Measurements from ENCODE around the gene DHRS3. TPM values are rescaled to one million over a fixed set of nuclear protein-coding genes. Genes with fewer than 3 reads are reported as not detected.

Gene DHRS3
- total RNA-seq, 1 donor from 2014 or later, result 63.7 TPM

DNA sequence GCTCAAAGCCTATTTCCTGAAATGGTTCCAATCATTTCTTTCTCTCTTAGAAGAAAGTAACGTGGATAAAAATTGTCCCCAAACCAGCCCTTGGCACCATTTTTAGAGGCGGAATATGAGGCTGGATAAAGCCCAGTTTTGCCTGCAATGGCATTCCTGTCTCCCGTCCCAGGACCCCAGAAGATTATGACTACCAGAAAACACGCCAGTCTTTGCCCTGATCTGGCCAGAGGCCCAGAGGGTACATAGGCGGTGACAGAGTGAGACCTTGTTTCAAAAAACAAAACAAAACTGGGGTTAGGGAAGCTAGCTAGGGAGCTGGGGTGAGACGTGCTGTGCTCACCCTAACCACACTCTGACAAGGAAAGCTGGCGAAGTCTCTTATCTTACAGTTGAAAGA lies 25.8 kb upstream of the DHRS3 start, which contains the start of gene AADACL4:
TSS of gene AADACL4 (plus strand) at position 301 of the 400 bp plus-strand sequence. CDS start 462 bp downstream, outside the sequence.
- H3K36me3 ChIP-seq (ENCODE audit: control insufficient read depth, insufficient read depth, low read length), result no peaks in the 10 kb centered on the region
- H3K4me3 ChIP-seq (ENCODE audit: low read depth, low read length), result no peak within 1 kb of the TSS
- DNase-seq (ENCODE audit: low read depth) (no peak), FAIRE-seq (no peak)
- TF ChIP-seq, protein P1, sequence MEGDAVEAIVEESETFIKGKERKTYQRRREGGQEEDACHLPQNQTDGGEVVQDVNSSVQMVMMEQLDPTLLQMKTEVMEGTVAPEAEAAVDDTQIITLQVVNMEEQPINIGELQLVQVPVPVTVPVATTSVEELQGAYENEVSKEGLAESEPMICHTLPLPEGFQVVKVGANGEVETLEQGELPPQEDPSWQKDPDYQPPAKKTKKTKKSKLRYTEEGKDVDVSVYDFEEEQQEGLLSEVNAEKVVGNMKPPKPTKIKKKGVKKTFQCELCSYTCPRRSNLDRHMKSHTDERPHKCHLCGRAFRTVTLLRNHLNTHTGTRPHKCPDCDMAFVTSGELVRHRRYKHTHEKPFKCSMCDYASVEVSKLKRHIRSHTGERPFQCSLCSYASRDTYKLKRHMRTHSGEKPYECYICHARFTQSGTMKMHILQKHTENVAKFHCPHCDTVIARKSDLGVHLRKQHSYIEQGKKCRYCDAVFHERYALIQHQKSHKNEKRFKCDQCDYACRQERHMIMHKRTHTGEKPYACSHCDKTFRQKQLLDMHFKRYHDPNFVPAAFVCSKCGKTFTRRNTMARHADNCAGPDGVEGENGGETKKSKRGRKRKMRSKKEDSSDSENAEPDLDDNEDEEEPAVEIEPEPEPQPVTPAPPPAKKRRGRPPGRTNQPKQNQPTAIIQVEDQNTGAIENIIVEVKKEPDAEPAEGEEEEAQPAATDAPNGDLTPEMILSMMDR (IDR thresholded peaks at IDR 0.05; ENCODE audit: insufficient read depth, low read length, severe bottlenecking), result no peak
- peaks cover 1% of the 10 kb centered on the region for H3K27me3 ChIP-seq (ENCODE audit: control insufficient read depth, insufficient read depth, low read length)

DNA sequence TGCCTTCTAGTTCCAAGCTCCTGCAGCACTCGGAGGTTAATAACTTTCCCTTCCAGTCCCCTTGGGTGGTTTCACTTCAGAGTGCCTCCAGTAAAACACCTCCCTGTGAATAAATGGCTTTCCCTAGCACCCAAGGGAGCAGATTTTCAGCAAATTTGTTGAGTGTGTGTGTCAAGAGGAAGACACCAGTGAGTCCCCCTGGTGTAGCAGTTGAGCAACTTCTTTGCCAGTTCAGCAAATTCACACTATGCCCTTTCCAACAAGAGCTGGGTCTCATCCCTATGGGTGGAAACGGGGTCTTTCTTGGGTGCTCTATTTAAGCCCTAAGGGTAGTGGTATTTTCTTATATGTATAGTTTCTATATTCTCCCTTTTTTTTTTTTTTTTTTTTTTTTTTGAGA lies 25.1 kb upstream of the DHRS3 start:
- Histone ChIP-seq H3K4me3 (ENCODE audit: low read depth, low read length) (no peak overlapping the region), H3K27me3 (ENCODE audit: control insufficient read depth, insufficient read depth, low read length) (peaks cover 1% of the 10 kb centered on the region), H3K36me3 (ENCODE audit: control insufficient read depth, insufficient read depth, low read length) (no peaks in the 10 kb centered on the region)
- FAIRE-seq (no peak), DNase-seq (ENCODE audit: low read depth) (no peak)
- TF ChIP-seq, protein P1 (IDR thresholded peaks at IDR 0.05; ENCODE audit: insufficient read depth, low read length, severe bottlenecking), result no peak

DNA sequence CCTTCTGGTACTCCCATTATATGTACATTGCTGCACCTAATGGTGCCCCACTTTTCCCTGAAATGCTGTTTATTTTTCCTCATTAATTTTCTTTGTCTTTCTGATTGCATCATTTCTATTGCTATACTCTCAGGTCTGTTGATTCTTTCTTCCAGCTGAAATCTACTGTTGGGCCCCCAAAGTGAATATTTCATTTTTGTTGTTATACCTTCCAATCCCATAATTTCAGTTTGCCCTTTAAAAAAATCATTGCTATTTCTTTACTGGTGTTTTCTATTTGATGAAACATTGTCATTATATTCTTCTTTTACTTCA lies 22.9 kb upstream of the DHRS3 start:
- H3K27me3 ChIP-seq (ENCODE audit: control insufficient read depth, insufficient read depth, low read length), result peaks cover 1% of the 10 kb centered on the region
- no peak for FAIRE-seq
- H3K36me3 ChIP-seq (ENCODE audit: control insufficient read depth, insufficient read depth, low read length), result no peaks in the 10 kb centered on the region
- TF ChIP-seq, protein P1 (IDR thresholded peaks at IDR 0.05; ENCODE audit: insufficient read depth, low read length, severe bottlenecking), result no peak
- no peak for DNase-seq (ENCODE audit: low read depth)
- H3K4me3 ChIP-seq (ENCODE audit: low read depth, low read length), result no peak overlapping the region

DNA sequence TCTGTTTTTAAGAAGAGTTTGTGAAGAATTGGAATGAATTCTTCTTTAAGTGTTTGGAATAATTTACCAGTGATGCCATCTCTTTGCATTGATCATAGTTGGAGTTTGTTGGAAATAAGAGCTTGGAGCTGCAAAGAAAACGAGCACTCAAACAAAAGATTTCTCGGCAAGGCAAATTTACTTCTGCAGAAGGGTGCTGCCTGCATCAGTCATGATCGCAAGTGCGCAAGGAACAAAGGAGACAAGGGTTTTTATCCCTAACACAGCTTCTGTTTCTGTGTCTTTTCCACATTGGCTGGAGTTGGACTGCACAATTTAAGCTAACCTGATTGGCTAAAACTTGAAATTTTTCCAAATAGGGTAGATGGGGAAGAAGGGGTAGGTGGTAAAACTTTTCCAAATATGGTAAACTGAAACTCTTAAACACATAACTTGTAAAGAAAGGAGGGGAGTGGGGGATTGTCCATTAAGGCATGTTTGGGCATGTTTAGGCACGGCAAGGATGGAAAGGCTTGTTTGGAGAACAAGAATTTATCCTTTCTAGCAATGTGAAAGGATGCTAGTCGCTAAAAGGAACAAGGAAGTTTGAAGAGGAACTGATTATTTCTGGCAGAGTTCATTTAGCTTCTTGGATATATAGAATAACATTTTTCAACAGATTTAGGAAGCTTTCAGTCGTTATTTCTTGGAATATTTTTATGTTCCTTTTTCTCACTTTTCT lies 22.4 kb upstream of the DHRS3 start:
- Histone ChIP-seq H3K4me3 (ENCODE audit: low read depth, low read length) (no peak overlapping the region), H3K27me3 (ENCODE audit: control insufficient read depth, insufficient read depth, low read length) (peaks cover 1% of the 10 kb centered on the region), H3K36me3 (ENCODE audit: control insufficient read depth, insufficient read depth, low read length) (no peaks in the 10 kb centered on the region)
- no peak for DNase-seq (ENCODE audit: low read depth)
- TF ChIP-seq, protein P1 (IDR thresholded peaks at IDR 0.05; ENCODE audit: insufficient read depth, low read length, severe bottlenecking), result no peak
- FAIRE-seq, result no peak

DNA sequence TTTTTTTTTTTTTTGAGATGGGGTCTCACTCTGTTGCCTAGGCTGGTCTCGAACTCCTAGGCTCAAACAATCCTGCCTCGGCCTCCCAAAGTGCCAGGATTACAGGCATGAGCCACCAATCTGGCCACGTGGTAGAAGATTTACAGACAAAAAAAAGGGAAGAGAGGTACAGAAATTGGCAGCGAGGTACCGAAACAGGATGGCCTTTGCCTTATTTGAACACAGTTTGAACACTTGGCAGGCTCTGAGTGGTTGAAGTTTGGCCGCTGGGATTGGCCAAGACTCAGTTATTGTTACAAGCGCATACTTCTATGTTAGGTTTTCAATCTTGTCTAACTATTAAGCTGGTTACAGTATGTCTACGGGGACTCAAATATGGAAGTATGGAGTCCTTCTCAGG lies 19.7 kb upstream of the DHRS3 start:
- TF ChIP-seq, protein P1 (IDR thresholded peaks at IDR 0.05; ENCODE audit: insufficient read depth, low read length, severe bottlenecking), result no peak
- Histone ChIP-seq H3K27me3 (ENCODE audit: control insufficient read depth, insufficient read depth, low read length) (no peaks in the 10 kb centered on the region), H3K36me3 (ENCODE audit: control insufficient read depth, insufficient read depth, low read length) (no peaks in the 10 kb centered on the region), H3K4me3 (ENCODE audit: low read depth, low read length) (no peak overlapping the region)
- no peak for DNase-seq (ENCODE audit: low read depth)
- FAIRE-seq, result no peak

All from bronchial epithelial cell (primary cell).